ENCODE data around the gene PLCB4.

Gene PLCB4

DNA sequence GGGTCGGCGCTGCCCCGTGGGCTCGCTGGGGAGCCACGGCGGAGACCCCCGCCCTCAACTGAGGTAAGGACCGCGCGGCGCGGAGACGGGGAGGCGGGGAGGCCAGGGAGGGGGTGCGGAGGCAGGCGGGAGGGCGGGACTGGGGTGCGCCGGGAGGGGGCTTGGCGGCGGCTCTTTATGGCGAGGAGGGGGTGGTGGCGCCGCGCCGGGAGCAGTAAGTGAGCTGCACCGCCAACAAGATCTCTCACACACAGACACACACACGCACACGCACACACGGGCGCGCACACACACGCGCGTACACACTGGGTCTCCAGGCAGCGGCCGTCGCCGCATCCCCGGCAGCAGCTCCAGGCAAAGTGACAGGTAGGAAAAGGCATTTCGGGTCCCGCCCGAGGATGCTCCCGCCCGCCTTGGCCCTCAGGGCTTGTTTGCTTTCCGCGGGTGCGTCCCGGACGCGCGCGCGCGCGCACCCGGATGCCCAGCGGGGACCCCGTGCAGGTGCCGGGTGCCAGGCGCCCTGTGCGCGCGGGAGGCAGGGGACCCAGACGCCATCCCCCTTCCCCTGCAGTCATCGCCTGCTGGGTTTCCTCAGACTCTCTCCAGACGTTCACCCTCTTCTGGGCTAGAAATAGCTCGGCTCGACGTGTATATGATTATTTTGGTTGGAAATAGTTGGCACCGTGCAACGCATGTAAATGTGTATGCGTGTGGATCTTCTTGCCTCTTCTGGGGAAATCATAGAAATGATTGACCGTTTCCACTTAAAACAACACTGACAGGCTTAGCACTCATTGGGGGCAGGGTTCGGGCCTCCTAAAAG is at the start of gene PLCB4:
Gene PLCB4, plus strand, starts transcription at position 247 of the 823 bp plus-strand sequence. CDS start 238,728 bp downstream, outside the sequence.
- peak within 1 kb of the TSS; percentile 61 for H3K4me3 ChIP-seq (replicated peaks; ENCODE audit: low read depth, low read length)
- TF ChIP-seq, protein P1, sequence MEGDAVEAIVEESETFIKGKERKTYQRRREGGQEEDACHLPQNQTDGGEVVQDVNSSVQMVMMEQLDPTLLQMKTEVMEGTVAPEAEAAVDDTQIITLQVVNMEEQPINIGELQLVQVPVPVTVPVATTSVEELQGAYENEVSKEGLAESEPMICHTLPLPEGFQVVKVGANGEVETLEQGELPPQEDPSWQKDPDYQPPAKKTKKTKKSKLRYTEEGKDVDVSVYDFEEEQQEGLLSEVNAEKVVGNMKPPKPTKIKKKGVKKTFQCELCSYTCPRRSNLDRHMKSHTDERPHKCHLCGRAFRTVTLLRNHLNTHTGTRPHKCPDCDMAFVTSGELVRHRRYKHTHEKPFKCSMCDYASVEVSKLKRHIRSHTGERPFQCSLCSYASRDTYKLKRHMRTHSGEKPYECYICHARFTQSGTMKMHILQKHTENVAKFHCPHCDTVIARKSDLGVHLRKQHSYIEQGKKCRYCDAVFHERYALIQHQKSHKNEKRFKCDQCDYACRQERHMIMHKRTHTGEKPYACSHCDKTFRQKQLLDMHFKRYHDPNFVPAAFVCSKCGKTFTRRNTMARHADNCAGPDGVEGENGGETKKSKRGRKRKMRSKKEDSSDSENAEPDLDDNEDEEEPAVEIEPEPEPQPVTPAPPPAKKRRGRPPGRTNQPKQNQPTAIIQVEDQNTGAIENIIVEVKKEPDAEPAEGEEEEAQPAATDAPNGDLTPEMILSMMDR (IDR thresholded peaks at IDR 0.05; ENCODE audit: low read length, missing control alignments): no peak
- DNase-seq (ENCODE audit: low read depth): peak; percentile 24

DNA sequence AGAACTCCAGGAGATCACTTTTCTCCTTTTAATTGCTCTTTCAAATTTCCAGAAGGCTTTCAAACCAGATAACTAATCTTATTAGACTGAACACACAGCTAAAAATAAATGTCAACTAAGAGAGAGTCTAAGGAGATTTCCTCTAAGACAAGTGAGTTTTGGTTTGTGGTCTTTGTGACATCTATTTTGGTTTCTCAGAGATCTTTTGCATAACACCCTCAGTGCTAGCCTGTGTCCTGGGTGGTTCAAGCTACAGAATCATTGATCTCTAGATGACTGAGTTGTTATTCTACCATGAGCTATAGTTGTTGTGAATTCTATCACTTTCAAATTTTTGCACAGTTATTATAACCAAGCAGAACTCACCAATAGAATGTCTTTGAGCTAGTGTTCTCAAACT is 49.1 kb upstream of the PLCB4 start:
- DNase-seq (ENCODE audit: low read depth): no peak
- TF ChIP-seq, protein P1 (IDR thresholded peaks at IDR 0.05; ENCODE audit: low read length, missing control alignments): no peak
- no peak overlapping the region for H3K4me3 ChIP-seq (replicated peaks; ENCODE audit: low read depth, low read length)

DNA sequence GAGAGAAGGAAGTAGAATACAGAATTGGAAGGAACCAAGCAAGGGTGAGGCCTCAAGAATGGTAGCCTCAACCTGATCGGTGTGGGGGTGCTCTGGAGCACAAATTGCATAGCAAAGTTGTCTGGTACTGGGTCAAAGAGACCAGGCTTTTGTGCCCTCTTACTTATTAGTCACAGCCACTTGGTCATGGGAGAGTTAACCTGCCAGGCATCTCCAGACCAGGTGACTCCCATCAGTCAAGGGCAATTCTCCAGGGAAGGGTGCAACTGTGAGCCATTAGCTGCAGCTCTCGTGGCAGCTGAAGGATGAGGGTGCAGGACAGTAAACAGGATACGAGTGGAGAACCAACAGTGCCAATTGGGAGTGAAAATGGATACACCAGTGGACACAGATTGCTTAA is 47.7 kb upstream of the PLCB4 start:
- no peak for DNase-seq (ENCODE audit: low read depth)
- TF ChIP-seq, protein P1 (IDR thresholded peaks at IDR 0.05; ENCODE audit: low read length, missing control alignments): no peak

DNA sequence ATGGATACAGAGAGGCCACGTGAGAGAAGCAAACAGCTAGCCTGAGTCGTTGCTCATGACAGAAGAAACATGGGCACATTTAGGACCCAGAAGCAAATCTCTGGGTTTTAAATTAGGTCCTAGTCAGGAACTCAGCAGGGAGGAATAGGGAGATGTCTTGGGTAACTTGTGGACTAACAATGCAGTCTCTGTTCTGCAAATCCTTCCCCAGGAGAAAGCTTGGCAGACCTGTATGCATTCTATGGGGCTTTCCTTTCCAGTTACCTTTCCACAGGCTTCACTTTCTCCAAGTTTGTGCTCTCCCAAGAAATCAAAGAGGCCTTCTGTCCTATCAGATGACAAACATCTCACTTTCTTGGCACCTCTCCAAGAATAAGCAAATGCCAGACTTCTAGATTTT is 47.2 kb upstream of the PLCB4 start:
- TF ChIP-seq, protein P1 (IDR thresholded peaks at IDR 0.05; ENCODE audit: low read length, missing control alignments): no peak
- DNase-seq (ENCODE audit: low read depth): peak; percentile 51
- H3K4me3 ChIP-seq (replicated peaks; ENCODE audit: low read depth, low read length): no peak overlapping the region

More for the DNA sequence above, 47.7 kb upstream of the PLCB4 start:
- no peak overlapping the region for H3K4me3 ChIP-seq (replicated peaks; ENCODE audit: low read depth, low read length)

DNA sequence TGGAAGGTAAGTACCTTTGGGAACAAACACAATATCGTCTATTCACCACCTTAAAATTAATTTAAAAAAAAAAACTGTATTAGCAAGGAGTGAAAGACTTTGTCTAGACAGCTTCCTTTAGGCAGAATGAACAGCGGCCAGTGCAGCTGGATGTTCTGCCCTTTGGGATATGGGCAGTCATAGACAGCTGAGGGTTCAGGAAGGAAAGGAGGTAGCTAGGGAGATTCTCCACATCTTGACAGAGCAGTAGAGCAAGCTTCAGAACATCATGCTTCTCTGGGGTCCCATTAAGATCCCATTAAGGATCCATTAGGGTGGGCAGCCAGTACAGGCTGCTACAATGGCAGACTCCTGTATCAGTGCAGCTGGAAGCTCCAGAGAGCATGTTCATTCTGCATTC is 46.5 kb upstream of the PLCB4 start:
- DNase-seq (ENCODE audit: low read depth): no peak
- H3K4me3 ChIP-seq (replicated peaks; ENCODE audit: low read depth, low read length): no peak overlapping the region
- TF ChIP-seq, protein P1 (IDR thresholded peaks at IDR 0.05; ENCODE audit: low read length, missing control alignments): no peak

DNA sequence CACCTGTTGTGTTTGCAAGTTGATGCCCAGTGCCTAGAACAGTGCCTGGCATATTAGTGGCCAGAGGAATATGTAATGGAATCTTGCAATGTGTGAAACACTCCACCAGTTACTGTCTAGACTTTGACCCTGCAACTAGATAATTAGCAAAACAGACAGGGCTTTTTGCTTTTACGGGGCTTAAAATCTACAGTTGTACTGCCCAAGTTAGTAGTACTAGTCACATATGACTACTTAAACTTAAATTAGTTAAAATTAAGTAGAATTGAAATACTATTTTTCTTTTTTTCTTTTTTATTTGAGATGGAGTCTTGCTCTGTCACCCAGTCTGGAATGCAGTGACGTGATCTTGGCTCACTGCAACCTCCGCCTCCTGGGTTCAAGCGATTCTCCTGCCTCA is 44.3 kb upstream of the PLCB4 start:
- DNase-seq (ENCODE audit: low read depth): no peak
- TF ChIP-seq, protein P1 (IDR thresholded peaks at IDR 0.05; ENCODE audit: low read length, missing control alignments): no peak
- no peak overlapping the region for H3K4me3 ChIP-seq (replicated peaks; ENCODE audit: low read depth, low read length)

DNA sequence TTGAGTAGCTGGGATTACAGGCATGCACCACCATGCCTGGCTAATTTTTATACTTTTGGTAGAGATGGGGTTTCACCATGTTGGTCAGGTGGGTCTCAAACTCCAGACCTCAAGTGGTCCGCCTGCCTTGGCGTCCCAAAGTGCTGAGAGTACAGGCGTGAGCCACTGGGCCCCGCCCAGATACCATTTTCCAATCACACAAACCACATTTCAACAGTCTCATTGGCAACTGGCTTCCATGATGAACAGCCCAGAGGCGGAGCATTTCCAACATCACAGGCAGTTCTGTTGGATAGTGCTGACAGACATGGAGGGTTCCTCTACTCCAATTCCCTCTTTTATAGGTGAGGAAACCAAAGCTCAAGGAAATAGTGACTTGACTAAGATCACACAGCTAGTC is 43.9 kb upstream of the PLCB4 start:
- DNase-seq (ENCODE audit: low read depth): no peak
- H3K4me3 ChIP-seq (replicated peaks; ENCODE audit: low read depth, low read length): no peak overlapping the region
- TF ChIP-seq, protein P1 (IDR thresholded peaks at IDR 0.05; ENCODE audit: low read length, missing control alignments): no peak

All from fibroblast of pulmonary artery (primary cell).